ENCODE results near the gene P2RX4.
A peak's percentile ranks its signal among the peaks of the same experiment; 100 is the strongest.
"Not testable (repeated sequence)": the region's sequence is repeated elsewhere in the genome, so short reads cannot be mapped to it uniquely, and the experiment has no call there.

Gene P2RX4

DNA sequence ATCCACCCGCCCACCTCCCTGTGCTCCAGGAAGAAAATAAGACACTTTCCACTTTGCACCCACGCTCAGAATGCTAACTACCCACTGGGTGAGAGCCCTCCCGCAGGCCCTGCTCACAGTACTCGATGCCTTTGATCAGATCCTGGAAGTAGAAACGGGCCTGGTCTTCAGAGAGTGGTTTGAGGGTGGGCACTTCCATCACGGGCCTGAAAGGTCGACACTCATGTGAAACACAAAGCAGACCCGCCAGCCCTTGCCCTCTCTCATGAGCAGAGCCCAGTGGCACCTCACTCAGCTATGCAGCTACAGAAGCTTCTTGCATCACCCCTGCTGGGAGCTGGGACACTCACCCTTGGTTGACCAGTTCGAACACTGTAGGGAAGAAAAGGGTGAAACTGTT lies 45.5 kb downstream of the P2RX4 start:
- TF ChIP-seq, protein P1, sequence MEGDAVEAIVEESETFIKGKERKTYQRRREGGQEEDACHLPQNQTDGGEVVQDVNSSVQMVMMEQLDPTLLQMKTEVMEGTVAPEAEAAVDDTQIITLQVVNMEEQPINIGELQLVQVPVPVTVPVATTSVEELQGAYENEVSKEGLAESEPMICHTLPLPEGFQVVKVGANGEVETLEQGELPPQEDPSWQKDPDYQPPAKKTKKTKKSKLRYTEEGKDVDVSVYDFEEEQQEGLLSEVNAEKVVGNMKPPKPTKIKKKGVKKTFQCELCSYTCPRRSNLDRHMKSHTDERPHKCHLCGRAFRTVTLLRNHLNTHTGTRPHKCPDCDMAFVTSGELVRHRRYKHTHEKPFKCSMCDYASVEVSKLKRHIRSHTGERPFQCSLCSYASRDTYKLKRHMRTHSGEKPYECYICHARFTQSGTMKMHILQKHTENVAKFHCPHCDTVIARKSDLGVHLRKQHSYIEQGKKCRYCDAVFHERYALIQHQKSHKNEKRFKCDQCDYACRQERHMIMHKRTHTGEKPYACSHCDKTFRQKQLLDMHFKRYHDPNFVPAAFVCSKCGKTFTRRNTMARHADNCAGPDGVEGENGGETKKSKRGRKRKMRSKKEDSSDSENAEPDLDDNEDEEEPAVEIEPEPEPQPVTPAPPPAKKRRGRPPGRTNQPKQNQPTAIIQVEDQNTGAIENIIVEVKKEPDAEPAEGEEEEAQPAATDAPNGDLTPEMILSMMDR (IDR thresholded peaks at IDR 0.05), result no peak
- Histone ChIP-seq H3K4me3 (ENCODE audit: low read depth in 1 of 2, low read length in 1 of 2) (no peak overlapping the region), H3K27ac (peak overlapping the region; percentile 15), H3K27me3 (no peaks in the 10 kb centered on the region), H3K9me3 (no peaks in the 10 kb centered on the region), H3K36me3 (peaks cover 98% of the 10 kb centered on the region), H3K4me1 (ENCODE audit: control insufficient read depth in 1 of 2, insufficient read depth in 1 of 2, low read depth in 1 of 2, low read length in 1 of 2) (no peaks in the 10 kb centered on the region)

DNA sequence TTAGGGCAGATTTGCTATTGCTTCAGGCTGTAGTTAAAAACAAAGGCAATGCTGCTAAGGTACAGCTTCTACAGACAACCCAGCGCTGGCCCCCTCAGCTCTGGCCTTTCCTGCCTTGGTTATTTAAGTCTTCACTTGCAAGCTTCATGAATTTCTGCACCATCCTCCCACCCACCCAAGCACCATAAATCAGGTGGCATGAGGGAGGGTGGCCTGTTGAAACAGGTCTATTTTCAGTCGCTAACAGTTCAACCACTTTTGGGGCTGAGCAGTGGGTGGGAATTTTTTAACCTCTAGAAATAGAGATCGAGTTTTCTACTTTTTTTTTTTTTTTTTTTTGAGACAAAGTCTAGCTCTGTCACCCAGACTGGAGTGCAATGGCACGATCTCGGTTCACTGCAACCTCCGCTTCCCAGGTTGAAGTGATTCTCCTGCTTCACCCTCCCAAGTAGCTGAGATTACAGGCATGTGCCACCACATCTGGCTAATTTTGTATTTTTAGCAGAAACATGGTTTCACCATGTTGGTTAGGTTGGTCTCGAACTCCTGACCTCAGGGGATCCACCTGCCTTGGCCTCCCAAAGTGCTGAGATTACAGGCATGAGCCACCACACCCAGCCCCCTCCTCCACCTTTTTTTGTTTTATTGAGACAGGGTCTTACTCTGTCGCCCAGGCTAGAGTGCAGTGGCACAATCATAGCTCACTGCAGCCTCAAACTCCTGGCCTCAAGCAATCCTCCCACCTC lies 47.9 kb downstream of the P2RX4 start:
- not testable (repeated sequence) for H3K9me3 ChIP-seq; H3K4me1 ChIP-seq (ENCODE audit: control insufficient read depth in 1 of 2, insufficient read depth in 1 of 2, low read depth in 1 of 2, low read length in 1 of 2); H3K4me3 ChIP-seq (ENCODE audit: low read depth in 1 of 2, low read length in 1 of 2); H3K27me3 ChIP-seq
- Histone ChIP-seq H3K27ac (peak overlapping the region; percentile 28), H3K36me3 (peaks cover 98% of the 10 kb centered on the region)

DNA sequence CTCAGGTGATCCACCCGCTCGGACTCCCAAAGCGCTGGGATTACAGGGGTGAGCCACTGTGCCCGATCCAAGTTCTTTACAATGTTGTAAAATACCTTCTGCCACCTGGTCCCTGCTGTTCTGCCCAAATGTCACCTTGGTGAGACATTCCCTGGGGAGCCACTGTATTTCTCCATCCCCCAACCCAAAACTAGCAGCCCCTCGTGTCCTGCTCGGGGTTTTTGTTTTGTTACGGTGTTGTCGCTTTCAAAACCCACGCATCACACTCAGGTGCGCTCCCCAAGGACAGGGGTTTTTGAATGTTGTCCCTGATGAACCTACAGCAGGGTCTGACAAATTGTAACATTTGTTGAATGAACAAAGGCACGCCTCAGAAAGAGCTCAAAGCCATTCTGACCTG lies 49.1 kb downstream of the P2RX4 start:
- H3K9me3 ChIP-seq, result no peaks in the 10 kb centered on the region
- H3K27ac ChIP-seq, result no peak overlapping the region
- H3K36me3 ChIP-seq, result peaks cover 98% of the 10 kb centered on the region
- no peaks in the 10 kb centered on the region for H3K4me1 ChIP-seq (ENCODE audit: control insufficient read depth in 1 of 2, insufficient read depth in 1 of 2, low read depth in 1 of 2, low read length in 1 of 2)
- H3K4me3 ChIP-seq (ENCODE audit: low read depth in 1 of 2, low read length in 1 of 2), result no peak overlapping the region
- H3K27me3 ChIP-seq, result no peaks in the 10 kb centered on the region
- TF ChIP-seq, protein P1 (IDR thresholded peaks at IDR 0.05), result no peak

DNA sequence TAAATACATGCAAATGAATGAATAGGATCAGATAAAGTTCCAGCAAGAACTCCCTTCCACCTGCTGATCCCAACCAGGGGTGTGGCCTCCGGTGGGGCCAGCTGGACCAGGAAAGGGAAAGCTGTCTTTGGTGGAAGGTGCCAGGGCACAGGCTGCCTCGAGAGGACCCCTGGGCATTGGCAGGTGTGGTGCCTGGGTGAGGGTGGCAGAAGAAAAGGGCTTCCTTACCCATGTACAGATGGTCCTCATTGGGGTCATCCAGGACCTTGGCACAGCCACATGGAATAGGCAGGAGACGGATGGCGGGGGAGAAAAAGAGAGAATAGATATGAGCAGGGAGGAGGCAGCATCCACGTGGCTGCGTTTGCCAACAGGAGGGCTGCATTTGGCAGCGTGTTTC lies 50.2 kb downstream of the P2RX4 start:
- Histone ChIP-seq H3K27ac (no peak overlapping the region), H3K4me3 (ENCODE audit: low read depth in 1 of 2, low read length in 1 of 2) (no peak overlapping the region), H3K9me3 (no peaks in the 10 kb centered on the region), H3K27me3 (no peaks in the 10 kb centered on the region), H3K4me1 (ENCODE audit: control insufficient read depth in 1 of 2, insufficient read depth in 1 of 2, low read depth in 1 of 2, low read length in 1 of 2) (no peaks in the 10 kb centered on the region), H3K36me3 (peaks cover 99% of the 10 kb centered on the region)
- TF ChIP-seq, protein P1 (IDR thresholded peaks at IDR 0.05), result no peak

DNA sequence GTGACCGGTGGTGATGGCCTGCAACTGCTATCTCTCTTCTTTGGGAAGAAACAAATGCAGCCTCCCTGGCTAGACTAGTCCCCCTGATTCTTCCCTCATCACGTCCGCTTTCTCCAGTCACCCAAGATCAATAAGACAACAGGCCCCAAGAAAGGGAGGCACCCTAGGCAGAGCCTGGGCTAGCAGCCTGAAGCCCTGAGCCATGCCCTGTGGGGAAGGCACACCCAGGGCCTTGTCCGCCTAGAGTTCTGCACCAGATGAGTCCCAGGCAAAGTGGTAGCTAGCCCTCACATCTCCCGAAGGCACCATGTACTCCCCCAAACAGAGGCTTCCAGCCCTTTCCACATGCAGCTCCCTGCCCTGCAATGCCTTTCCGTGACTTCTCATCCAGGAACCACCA lies 51.5 kb downstream of the P2RX4 start:
- Histone ChIP-seq H3K4me1 (ENCODE audit: control insufficient read depth in 1 of 2, insufficient read depth in 1 of 2, low read depth in 1 of 2, low read length in 1 of 2) (no peaks in the 10 kb centered on the region), H3K36me3 (peaks cover 100% of the 10 kb centered on the region), H3K27ac (peak overlapping the region; percentile 5), H3K9me3 (no peaks in the 10 kb centered on the region), H3K4me3 (ENCODE audit: low read depth in 1 of 2, low read length in 1 of 2) (no peak overlapping the region), H3K27me3 (no peaks in the 10 kb centered on the region)
- TF ChIP-seq, protein P1 (IDR thresholded peaks at IDR 0.05), result no peak

DNA sequence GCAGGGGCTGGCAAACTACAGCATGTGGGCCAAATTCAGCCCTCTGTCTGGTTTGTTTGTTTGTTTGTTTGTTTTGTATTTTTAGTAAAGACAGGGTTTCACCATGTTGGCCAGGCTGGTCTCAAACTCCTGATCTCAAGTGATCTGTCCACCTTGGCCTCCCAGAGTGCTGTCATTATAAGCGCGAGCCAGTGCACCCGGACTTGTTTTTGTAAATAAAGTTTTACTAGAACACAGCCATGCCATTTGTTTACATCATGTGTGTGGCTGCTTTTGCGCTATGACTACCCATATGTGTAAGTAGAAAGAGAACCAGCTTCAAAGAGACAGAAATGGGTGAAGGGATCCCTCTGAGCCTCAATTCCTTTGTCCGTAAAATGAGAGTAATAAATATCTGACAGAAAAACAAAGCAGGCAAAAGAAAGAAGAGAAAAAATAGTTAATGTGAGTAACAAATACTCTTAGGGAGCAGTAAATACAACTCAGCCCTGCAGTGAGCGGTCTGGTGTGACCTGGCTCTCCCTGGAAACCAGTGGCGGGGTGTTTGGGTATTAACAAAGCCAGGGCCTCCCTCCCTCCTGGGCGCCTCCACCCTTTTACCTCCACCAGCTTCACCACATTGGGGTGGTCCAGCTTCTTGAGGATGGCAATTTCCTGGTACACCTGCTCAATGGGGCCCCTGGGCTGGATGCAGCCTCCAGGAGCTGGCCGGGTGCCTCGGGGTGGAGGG lies 53.4 kb downstream of the P2RX4 start:
- no peaks in the 10 kb centered on the region for H3K4me1 ChIP-seq (ENCODE audit: control insufficient read depth in 1 of 2, insufficient read depth in 1 of 2, low read depth in 1 of 2, low read length in 1 of 2)
- no peak overlapping the region for H3K27ac ChIP-seq
- no peak overlapping the region for H3K4me3 ChIP-seq (ENCODE audit: low read depth in 1 of 2, low read length in 1 of 2)
- peaks cover 98% of the 10 kb centered on the region for H3K36me3 ChIP-seq
- TF ChIP-seq, protein P1 (IDR thresholded peaks at IDR 0.05), result no peak
- H3K27me3 ChIP-seq, result no peaks in the 10 kb centered on the region
- no peaks in the 10 kb centered on the region for H3K9me3 ChIP-seq
